Stimulated activated naive CD8-positive, alpha-beta T cell treated with anti-CD3 and anti-CD28 coated beads, Interleukin-15, Interleukin-2, amounts not matched to agents 100 ng/mL and 50 ng/mL, for 24 hours (primary cell): ENCODE measurements around the gene GIMAP2.
"Not testable (repeated sequence)": the region's sequence is repeated elsewhere in the genome, so short reads cannot be mapped to it uniquely, and the experiment has no call there.

ENCODE experiments used
- H3K27ac Mint-ChIP-seq: one replicate; pipeline ENCODE4 v1.8.0; 2021; ENCODE audit warnings: mild to moderate bottlenecking, mixed read lengths
- H3K27me3 Mint-ChIP-seq: one replicate; pipeline ENCODE4 v1.8.0; 2021; ENCODE audit warnings: mixed read lengths
- H3K36me3 Mint-ChIP-seq: one replicate; pipeline ENCODE4 v1.8.0; 2021; ENCODE audit warnings: low read depth, mixed read lengths
- H3K4me1 Mint-ChIP-seq: one replicate; pipeline ENCODE4 v1.8.0; 2021; ENCODE audit warnings: low read depth, mixed read lengths
- H3K4me3 Mint-ChIP-seq: one replicate; pipeline ENCODE4 v1.8.0; 2021; ENCODE audit warnings: mild to moderate bottlenecking, mixed read lengths
- H3K9me3 Mint-ChIP-seq: one replicate; pipeline ENCODE4 v1.8.0; 2021; ENCODE audit warnings: mixed read lengths

The GIMAP2 gene

GRCh38 chr7:150666412-150666811 is 19.1 kb upstream of the GIMAP2 start:
- H3K27me3 Mint-ChIP-seq: no peaks in the 10 kb centered on the region
- H3K27ac Mint-ChIP-seq: peak overlapping the region; percentile 99
- H3K9me3 Mint-ChIP-seq: peaks cover 5% of the 10 kb centered on the region
- H3K4me1 Mint-ChIP-seq: peaks cover 95% of the 10 kb centered on the region
- peak overlapping the region; percentile 43 for H3K4me3 Mint-ChIP-seq
- peaks cover 5% of the 10 kb centered on the region for H3K36me3 Mint-ChIP-seq

GRCh38 chr7:150668472-150668911 is 17.0 kb upstream of the GIMAP2 start:
- peaks cover 13% of the 10 kb centered on the region for H3K9me3 Mint-ChIP-seq
- peaks cover 95% of the 10 kb centered on the region for H3K4me1 Mint-ChIP-seq
- peaks cover 10% of the 10 kb centered on the region for H3K36me3 Mint-ChIP-seq
- no peaks in the 10 kb centered on the region for H3K27me3 Mint-ChIP-seq
- peak overlapping the region; percentile 46 for H3K4me3 Mint-ChIP-seq
- H3K27ac Mint-ChIP-seq: peak overlapping the region; percentile 99

- Mint-ChIP-seq H3K27me3 (no peaks in the 10 kb centered on the region), H3K4me3 (peak overlapping the region; percentile 46), H3K36me3 (peaks cover 10% of the 10 kb centered on the region), H3K4me1 (peaks cover 90% of the 10 kb centered on the region), H3K27ac (peak overlapping the region; percentile 99), H3K9me3 (peaks cover 13% of the 10 kb centered on the region)
Measured at GRCh38 chr7:150668977-150669376, 16.5 kb upstream of the GIMAP2 start.

GRCh38 chr7:150671798-150672585 is 13.5 kb upstream of the GIMAP2 start:
- H3K27me3 Mint-ChIP-seq, H3K4me3 Mint-ChIP-seq: not testable (repeated sequence)
- Mint-ChIP-seq H3K36me3 (peaks cover 10% of the 10 kb centered on the region), H3K4me1 (peaks cover 82% of the 10 kb centered on the region), H3K27ac (peak overlapping the region; percentile 61), H3K9me3 (peaks cover 13% of the 10 kb centered on the region)

GRCh38 chr7:150675714-150676113 is 9.8 kb upstream of the GIMAP2 start:
- Mint-ChIP-seq H3K4me3 (no peak overlapping the region), H3K9me3 (peaks cover 13% of the 10 kb centered on the region), H3K27me3 (no peaks in the 10 kb centered on the region), H3K27ac (peak overlapping the region; percentile 45), H3K4me1 (peaks cover 78% of the 10 kb centered on the region), H3K36me3 (peaks cover 11% of the 10 kb centered on the region)

- not testable (repeated sequence) for H3K27me3 Mint-ChIP-seq
- H3K27ac Mint-ChIP-seq: peak overlapping the region; percentile 80
- peaks cover 11% of the 10 kb centered on the region for H3K36me3 Mint-ChIP-seq
- peaks cover 13% of the 10 kb centered on the region for H3K9me3 Mint-ChIP-seq
- H3K4me1 Mint-ChIP-seq: peaks cover 78% of the 10 kb centered on the region
- H3K4me3 Mint-ChIP-seq: peak overlapping the region; percentile 48
Measured at GRCh38 chr7:150676276-150676675, 9.2 kb upstream of the GIMAP2 start.

- peaks cover 78% of the 10 kb centered on the region for H3K4me1 Mint-ChIP-seq
- peak overlapping the region; percentile 80 for H3K27ac Mint-ChIP-seq
- peak overlapping the region; percentile 48 for H3K4me3 Mint-ChIP-seq
- H3K27me3 Mint-ChIP-seq: not testable (repeated sequence)
- peaks cover 11% of the 10 kb centered on the region for H3K36me3 Mint-ChIP-seq
- H3K9me3 Mint-ChIP-seq: peaks cover 13% of the 10 kb centered on the region
Measured at GRCh38 chr7:150676854-150677253, 8.7 kb upstream of the GIMAP2 start.

GRCh38 chr7:150678601-150679000 is 6.9 kb upstream of the GIMAP2 start:
- H3K9me3 Mint-ChIP-seq, H3K27me3 Mint-ChIP-seq: not testable (repeated sequence)
- Mint-ChIP-seq H3K4me1 (peaks cover 82% of the 10 kb centered on the region), H3K4me3 (peak overlapping the region; percentile 68), H3K27ac (peak overlapping the region; percentile 77), H3K36me3 (peaks cover 15% of the 10 kb centered on the region)

- not testable (repeated sequence) for H3K27ac Mint-ChIP-seq, H3K9me3 Mint-ChIP-seq, H3K27me3 Mint-ChIP-seq, H3K4me3 Mint-ChIP-seq
- peaks cover 93% of the 10 kb centered on the region for H3K4me1 Mint-ChIP-seq
- peaks cover 15% of the 10 kb centered on the region for H3K36me3 Mint-ChIP-seq
Measured at GRCh38 chr7:150680364-150680763, 5.1 kb upstream of the GIMAP2 start.

- Mint-ChIP-seq H3K4me1 (peaks cover 85% of the 10 kb centered on the region), H3K9me3 (peaks cover 28% of the 10 kb centered on the region), H3K27me3 (no peaks in the 10 kb centered on the region), H3K27ac (peak overlapping the region; percentile 98), H3K36me3 (peaks cover 50% of the 10 kb centered on the region), H3K4me3 (peak overlapping the region; percentile 89)
Measured at GRCh38 chr7:150686030-150686631, 625 bp downstream of the GIMAP2 start.

- H3K4me1 Mint-ChIP-seq: peaks cover 61% of the 10 kb centered on the region
- H3K9me3 Mint-ChIP-seq: peaks cover 37% of the 10 kb centered on the region
- H3K36me3 Mint-ChIP-seq: peaks cover 67% of the 10 kb centered on the region
- no peaks in the 10 kb centered on the region for H3K27me3 Mint-ChIP-seq
- peak overlapping the region; percentile 76 for H3K27ac Mint-ChIP-seq
- H3K4me3 Mint-ChIP-seq: peak overlapping the region; percentile 15
Measured at GRCh38 chr7:150688630-150689029, 3.1 kb downstream of the GIMAP2 start.

GRCh38 chr7:150695654-150696053 is 10.1 kb downstream of the GIMAP2 start:
- no peaks in the 10 kb centered on the region for H3K27me3 Mint-ChIP-seq
- no peak overlapping the region for H3K27ac Mint-ChIP-seq
- peaks cover 4% of the 10 kb centered on the region for H3K4me1 Mint-ChIP-seq
- H3K36me3 Mint-ChIP-seq: peaks cover 63% of the 10 kb centered on the region
- H3K4me3 Mint-ChIP-seq: no peak overlapping the region
- H3K9me3 Mint-ChIP-seq: peaks cover 63% of the 10 kb centered on the region

GRCh38 chr7:150703209-150703608 is 17.7 kb downstream of the GIMAP2 start:
- H3K27me3 Mint-ChIP-seq: no peaks in the 10 kb centered on the region
- no peak overlapping the region for H3K4me3 Mint-ChIP-seq
- peaks cover 58% of the 10 kb centered on the region for H3K9me3 Mint-ChIP-seq
- peaks cover 6% of the 10 kb centered on the region for H3K4me1 Mint-ChIP-seq
- peaks cover 50% of the 10 kb centered on the region for H3K36me3 Mint-ChIP-seq
- H3K27ac Mint-ChIP-seq: no peak overlapping the region

- Mint-ChIP-seq H3K27ac (peak overlapping the region; percentile 92), H3K9me3 (peaks cover 17% of the 10 kb centered on the region), H3K27me3 (no peaks in the 10 kb centered on the region), H3K4me3 (peak overlapping the region; percentile 85), H3K36me3 (peaks cover 27% of the 10 kb centered on the region), H3K4me1 (peaks cover 49% of the 10 kb centered on the region)
Measured at GRCh38 chr7:150715293-150715692, 29.8 kb downstream of the GIMAP2 start.

- H3K4me1 Mint-ChIP-seq: peaks cover 50% of the 10 kb centered on the region
- peak overlapping the region; percentile 85 for H3K4me3 Mint-ChIP-seq
- H3K27ac Mint-ChIP-seq: peak overlapping the region; percentile 92
- H3K27me3 Mint-ChIP-seq: no peaks in the 10 kb centered on the region
- H3K9me3 Mint-ChIP-seq: peaks cover 17% of the 10 kb centered on the region
- H3K36me3 Mint-ChIP-seq: peaks cover 30% of the 10 kb centered on the region
Measured at GRCh38 chr7:150715738-150716137, 30.2 kb downstream of the GIMAP2 start.
